Fibroblast of lung (primary cell): ENCODE data around the gene COL27A1.

Experiments used
- CTCF ChIP-seq, 2 donors: IDR thresholded peaks in 1 of 2; conservative IDR thresholded peaks in 1 of 2; 1 replicate in 1 of 2; 2 replicates in 1 of 2; pipeline ENCODE4 v1.5.1; 2011 to 2012; ENCODE audit warnings: low read length in 2 of 2, control low read depth in 1 of 2, inconsistent platforms in 1 of 2, low read depth in 1 of 2, mild to moderate bottlenecking in 1 of 2
- EZH2 ChIP-seq: IDR thresholded peaks from 2 replicates; pipeline ENCODE4 v1.5.1; 2012; ENCODE audit warnings: low read length, control low read depth, mild to moderate bottlenecking; ENCODE audit errors: missing control alignments

GRCh38 chr9:114227288-114228015, 72.1 kb downstream of the COL27A1 start:
- TF ChIP-seq EZH2 = no peak
- no peak for TF ChIP-seq CTCF (conservative IDR thresholded peaks at IDR 0.05 in 1 of 2, IDR thresholded peaks at IDR 0.05 in 1 of 2; ENCODE audit: low read depth in 1 of 2, low read length in 2 of 2)
